AG20443 (cell line): ENCODE results near the gene PLD4.
"Not testable (repeated sequence)": the region's sequence is repeated elsewhere in the genome, so short reads cannot be mapped to it uniquely, and the experiment has no call there.

ENCODE experiments used
- DNase-seq: peaks from one replicate; pipeline ENCODE4 v3.0.0; 2012; ENCODE audit warnings: low spot score, mixed read lengths

Gene PLD4

GRCh38 chr14:104924421-104925213 lies at the start of gene PLD4:
TSS of gene PLD4 (plus strand) at chr14:104924879. CDS start at chr14:104927141, 2,262 bp downstream.
- no peak for DNase-seq

DNA sequence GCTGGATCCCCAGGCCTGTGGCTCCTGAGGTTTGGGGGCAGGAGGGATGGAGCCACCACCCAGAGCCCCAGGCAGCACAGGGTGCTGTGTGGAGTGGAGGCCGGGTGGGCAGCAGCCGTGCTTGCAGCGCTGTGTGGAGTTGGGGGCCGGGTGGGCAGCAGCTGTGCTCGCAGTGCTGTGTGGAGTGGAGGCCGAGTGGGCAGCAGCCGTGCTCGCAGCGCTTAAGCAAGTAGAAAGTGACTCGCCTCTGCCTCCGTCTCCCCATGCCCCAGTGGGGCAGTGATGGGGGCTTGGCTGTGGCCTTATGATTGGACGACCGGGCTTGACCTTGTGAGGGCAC lies 49.3 kb upstream of the PLD4 start:
- DNase-seq = no peak

DNA sequence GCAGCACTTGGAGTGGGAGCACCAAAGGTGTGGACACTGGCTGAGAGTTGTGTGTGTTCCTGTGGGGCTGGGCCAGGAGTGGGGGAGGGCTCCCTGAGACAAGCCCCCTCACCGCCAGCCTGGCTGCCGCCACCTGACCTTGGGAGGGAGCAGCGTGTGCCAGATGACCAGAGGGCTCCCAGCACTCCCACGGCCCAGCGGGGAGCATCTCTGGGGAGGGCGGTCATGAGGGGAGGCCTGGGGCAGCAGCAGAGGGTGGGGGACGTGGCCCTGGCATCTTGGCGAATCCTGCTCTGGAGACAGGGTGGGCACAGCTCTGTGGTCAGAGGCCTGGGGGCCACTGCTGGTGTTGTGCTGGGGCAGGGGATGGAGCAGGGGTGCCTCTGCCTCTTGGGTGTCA lies 48.9 kb upstream of the PLD4 start:
- no peak for DNase-seq

DNA sequence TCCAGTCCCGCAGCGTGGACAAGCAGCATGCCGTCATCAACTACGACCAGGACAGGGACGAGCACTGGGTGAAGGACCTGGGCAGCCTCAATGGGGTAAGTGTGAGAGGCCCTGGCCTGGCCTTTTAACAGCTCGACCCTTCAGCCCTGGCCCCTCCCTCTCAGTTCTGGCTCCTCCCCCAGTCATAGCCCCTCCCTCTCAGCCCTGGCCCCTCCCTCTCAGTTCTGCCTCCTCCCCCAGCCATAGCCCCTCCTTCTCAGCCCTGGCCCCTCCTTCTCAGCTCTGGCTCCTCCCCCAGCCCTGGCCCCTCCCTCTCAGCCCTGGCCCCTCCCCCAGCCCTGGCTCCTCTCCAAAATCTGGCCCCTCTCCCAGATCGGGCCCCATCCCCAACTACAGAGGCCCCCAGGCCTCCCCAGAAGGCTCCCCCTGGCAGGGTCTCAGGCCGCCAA lies 48.4 kb upstream of the PLD4 start:
- DNase-seq = peak; percentile 76

DNA sequence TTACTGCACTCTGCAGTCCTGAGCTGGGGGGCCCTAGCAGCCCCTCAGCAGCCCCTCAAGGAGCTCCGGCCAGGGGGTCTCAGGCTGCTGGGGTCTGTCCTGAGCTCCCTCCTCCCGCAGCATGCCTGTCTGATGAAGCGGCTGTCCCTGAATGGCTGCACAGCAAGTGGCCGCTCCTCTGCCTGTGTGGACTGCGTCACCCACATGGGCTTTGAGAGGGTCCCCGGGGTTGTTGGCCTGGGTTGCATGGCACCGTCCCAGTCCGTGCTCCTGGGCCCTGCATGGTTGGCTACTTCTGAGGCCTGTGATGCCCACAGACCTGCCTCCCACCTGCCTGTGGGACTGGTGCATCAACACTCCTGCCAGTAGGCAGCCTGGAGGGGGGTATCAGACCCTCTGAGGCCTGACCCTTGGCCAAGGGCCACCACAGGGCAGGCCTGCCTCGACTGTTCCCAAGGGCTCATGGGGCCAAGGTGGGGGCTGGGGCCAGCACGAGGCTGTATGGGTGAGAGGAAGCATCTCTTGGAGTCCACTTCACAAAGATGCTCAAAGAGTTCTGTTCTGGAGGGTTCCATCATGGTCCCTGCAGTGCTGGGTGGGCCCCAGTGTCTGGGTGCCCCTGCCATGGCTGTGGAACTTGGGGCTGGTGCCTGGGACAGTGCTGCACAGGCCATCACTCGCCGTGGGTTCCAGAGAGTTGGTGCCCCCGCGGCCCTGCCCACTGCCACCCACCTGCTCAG lies 47.4 kb upstream of the PLD4 start:
- DNase-seq = no peak

- DNase-seq = no peak
These were observed 46.7 kb upstream of the PLD4 start for GRCh38 chr14:104877806-104878550.

GRCh38 chr14:104878582-104878981 lies 46.1 kb upstream of the PLD4 start:
- no peak for DNase-seq

DNA sequence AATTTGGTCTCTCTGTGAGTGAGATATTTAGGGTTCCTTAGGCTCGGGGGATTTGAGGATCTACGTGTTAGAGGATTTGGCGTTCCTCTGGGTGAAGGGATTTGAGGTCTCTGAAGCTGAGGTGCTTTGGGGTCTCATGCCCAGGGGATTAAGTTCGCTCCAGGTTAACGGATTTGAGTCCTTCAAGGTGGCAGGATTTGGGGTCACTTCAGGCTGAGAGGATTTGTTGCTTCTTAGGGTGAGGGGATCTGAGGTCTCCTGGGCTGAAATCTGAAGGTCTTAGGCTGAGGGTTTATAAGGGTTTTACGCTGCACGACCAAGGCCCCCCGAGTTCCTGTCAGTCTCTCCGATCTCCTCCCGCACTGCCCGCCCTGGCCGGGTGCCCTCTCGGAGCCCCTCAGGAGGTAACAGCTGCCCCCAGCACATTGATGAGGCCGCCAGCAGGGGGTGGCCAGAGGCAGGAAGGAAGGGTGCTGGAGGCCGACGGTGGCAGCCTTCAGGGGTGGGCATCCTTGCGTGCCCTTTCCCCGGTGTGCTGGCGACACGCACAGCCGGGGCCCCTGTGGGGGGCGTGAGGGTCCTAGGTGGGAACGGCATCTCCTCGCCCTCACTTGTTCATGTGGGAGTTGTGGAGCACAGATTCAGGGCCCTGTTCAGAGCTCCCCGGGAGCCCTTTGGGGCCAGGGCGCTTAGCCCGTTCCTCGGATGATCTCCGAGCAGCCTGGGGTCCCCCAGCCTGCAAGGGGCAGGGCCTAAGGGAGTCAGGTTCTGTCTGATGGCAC lies 45.3 kb upstream of the PLD4 start:
- DNase-seq = no peak

GRCh38 chr14:104879983-104880565 lies 44.6 kb upstream of the PLD4 start:
- DNase-seq = no peak

GRCh38 chr14:104880584-104881210 lies 44.0 kb upstream of the PLD4 start:
- no peak for DNase-seq

DNA sequence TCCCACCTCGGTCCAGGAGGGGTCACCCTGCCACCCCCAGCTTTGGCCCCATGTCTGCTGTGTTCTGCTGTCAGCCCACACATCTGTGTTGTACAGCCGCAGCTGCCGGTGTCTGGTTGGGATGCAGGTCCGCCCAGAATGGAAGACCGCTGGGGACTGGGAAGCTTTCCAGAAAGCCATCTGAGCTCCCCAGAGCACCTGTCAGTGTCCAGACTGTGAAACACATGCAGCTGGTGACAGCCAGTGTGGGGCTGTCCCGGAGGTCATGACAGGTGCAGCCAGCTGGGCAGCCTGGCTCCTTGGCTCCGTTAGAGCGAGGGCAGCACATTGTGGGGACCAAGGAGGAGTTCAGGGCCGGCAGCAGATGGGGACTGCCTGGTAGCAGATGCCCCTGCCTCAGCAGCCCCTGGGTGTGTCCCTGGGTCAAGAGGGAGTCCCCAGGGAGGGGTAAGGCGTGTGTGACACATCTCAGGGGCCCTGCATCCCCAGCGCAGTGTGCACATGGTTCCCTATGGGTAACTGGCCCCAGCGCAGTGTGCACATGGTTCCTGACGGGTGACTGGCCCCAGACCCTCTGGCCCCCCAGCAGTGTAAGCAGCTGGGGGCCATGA lies 43.2 kb upstream of the PLD4 start:
- no peak for DNase-seq

DNA sequence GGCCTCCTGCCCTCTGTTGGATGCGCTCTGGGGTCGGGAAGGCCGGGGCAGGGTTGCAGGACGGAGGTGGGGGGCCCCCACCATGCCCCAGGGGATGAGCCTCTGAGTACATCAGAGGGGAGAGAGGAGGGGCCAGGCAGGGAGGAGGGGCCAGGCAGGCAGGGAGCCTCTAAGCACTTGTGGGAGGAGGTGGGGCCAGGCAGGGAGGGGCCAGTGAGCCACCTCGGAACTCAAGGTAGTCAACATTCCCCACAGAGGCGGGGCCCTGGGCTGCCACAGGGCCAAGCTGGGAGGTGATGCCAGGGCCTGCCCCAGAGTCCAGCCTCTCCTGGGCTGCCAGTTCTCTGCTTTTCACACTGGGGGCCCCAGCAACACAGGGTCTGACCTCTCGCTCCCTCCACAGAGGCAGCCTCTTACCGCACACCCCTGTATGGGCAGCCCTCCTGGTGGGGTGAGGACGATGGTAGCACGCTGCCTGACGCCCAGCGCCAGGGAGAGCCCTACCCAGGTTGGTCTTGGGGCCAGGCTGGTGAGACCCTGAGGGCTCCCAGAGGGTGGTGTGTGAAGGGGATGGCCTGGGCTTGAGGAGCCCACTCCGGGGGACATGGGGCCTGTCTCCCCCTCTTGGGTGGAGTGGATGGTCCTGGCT lies 42.2 kb upstream of the PLD4 start:
- no peak for DNase-seq

DNA sequence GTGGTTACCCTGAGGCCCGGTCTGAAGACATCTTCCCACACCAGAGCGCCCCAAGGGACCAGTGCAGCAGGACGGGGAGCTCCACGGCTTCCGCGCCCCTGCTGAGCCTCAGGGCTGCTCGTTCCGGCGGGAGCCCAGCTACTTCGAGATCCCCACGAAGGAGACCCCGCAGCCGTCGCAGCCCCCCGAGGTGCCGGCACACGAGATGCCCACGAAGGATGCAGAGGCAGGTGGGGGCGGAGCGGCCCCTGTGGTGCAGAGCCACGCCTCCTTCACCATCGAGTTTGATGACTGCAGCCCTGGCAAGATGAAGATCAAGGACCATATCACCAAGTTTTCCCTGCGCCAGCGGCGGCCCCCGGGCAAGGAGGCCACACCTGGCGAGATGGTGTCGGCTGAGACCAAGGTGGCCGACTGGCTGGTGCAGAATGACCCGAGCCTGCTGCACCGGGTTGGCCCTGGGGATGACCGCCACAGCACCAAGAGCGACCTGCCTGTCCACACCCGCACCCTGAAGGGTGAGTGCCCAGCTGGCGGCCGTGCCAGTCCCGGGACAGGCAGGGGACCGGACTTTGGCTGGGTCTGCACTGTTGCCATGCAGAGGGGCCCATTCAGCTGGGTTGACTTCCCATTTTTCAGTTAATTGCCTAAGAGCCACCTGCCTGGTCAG lies 41.6 kb upstream of the PLD4 start:
- no peak for DNase-seq

- no peak for DNase-seq
These were observed 40.9 kb upstream of the PLD4 start for GRCh38 chr14:104883681-104884361.

- not testable (repeated sequence) for DNase-seq
These were observed 40.3 kb upstream of the PLD4 start for GRCh38 chr14:104884381-104884780.

DNA sequence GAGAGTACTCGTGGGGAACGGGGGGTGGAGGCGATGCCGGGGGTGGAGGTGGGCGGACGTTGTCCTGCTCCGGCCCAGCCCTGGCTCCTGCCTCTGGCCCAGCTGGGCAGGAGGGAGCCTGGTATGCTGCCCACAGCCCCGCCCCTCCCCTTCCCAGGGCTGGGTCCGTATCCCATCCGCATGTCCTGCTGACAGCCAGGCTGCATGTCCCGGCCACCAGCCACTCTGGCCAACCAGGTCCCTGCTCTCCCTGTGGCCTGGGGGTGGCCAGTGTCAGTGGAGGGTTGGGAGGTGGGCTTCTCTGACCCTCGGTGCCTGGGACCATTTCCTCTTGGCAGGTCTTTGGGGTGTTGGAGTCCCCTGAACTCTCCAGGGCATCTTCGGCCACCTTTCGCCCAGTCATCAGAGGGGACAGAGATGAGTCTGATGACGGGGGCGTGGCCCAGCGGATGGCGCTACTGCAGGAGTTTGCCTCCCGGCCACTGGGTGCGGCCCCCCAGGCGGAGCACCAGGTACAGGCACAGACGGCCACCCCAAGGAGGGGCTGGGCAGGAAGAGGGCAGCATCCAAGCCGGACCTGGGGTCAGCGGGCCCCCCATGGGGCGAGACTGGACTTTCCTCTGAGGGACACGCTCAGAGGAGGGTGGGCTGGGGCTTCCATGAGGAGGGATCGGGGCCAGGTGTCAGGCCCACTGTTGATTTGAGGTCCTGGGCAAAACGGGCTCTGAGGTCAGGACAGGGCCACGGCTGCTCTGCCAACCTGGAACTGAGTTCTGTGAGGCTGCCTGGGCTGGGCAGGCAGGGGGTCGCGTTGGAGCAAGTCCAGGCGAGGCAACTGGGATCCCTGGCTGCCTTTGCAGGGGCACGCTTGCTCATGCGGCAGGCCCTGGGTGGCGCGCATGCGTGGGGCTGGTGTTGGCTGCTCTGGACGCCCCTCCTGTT lies 39.4 kb upstream of the PLD4 start:
- DNase-seq = no peak

GRCh38 chr14:104885973-104886689 lies 38.5 kb upstream of the PLD4 start:
- no peak for DNase-seq
